ENCODE measurements around the gene UBE4B. TPM values are rescaled to one million over a fixed set of nuclear protein-coding genes. Genes with fewer than 3 reads are reported as not detected.

Gene UBE4B
- total RNA-seq (10 to 100 TPM; 48.3 to 90.9 (median 60.7) TPM), polyA plus RNA-seq (10 to 100 TPM; 28.8 to 88.0 (median 29.8) TPM)
- long read RNA-seq, donor 1, partial matches to known transcripts: 5 of 6 reads
- long read RNA-seq, donor 1, other reads (novel, unspliced or antisense): 1 of 6 reads
- long read RNA-seq, donor 2, partial matches to known transcripts: 14 of 33 reads
- long read RNA-seq, donor 2, other reads (novel, unspliced or antisense): 12 of 33 reads

DNA sequence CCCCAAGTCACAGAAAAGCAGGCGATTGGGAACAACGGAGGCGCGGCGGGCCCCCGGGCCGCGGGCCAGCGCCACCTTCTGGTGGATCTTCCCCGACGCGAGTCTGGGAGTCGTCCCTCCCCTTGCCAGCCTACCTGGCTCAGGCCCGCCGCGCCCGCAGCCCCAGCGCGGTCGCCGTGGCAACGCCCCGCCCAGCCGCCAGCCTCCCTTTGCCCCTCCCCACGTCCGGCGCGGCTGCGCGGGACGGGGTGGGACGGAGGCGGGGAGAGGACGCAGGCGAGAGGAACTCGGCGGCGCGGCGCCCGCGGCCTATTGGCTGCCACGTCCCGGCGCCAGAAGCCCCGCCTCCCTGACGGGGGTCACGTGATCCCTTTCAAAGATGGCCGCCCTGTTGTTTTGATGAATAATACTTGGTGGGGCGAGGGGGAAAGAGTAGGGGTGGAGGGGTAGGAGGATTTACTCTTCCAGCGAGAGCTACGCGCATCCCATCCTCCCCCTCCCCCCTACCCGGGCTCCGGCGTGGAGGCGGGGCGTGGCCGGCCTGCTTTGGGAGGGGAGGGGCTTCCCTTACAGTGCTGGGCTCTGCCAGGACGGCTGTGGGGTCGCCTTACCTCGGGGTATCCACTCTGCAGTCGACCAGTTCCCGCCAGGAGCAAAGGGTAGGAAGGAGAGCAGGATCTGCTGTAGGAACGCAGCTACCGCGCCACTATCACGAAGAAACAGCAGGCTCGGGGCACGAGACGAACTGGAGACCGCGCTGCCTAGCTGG lies at the start of gene UBE4B:
Gene UBE4B (plus strand): TSS at position 369 of the 769 bp plus-strand sequence. CDS start 713 bp downstream, outside the sequence.
- 0% methylated on average over 40 to 73 of the region's 73 CpGs for WGBS, 3 donors
- Histone ChIP-seq H3K27ac (peak within 1 kb of the TSS; percentile 95), H3K4me3 (peak within 1 kb of the TSS; percentile 89), H3K9me3 (no peaks in the 10 kb centered on the region), H3K27me3 (ENCODE audit: insufficient read depth in 3 of 3, low read length in 2 of 3) (no peaks in the 10 kb centered on the region), H3K36me3 (ENCODE audit: insufficient read depth in 1 of 2, low read depth in 1 of 2) (peaks cover 0 to 17% of the 10 kb centered on the region in 2 donors), H3K4me1 (peaks cover 19% of the 10 kb centered on the region)
- intact Hi-C loops (cut with DNase I): loop anchor here (1.0 to 5.0 kb wide), 5 partner anchors 90 to 158 kb away; partner anchors contain the start of genes LZIC (in 2 of the 2), NMNAT1 (in 2 of the 2) and CTNNBIP1 (in 1 of the 2)
- TF ChIP-seq CTCF (IDR thresholded peaks at IDR 0.05): peak; percentile 82
- DNase-seq (peak; percentile 98 to 99), ATAC-seq (peak; percentile 97 to 100 (median 98))

- Histone ChIP-seq H3K4me1 (no peaks in the 10 kb centered on the region), H3K36me3 (ENCODE audit: insufficient read depth in 1 of 2, low read depth in 1 of 2) (peaks cover 7 to 55% of the 10 kb centered on the region in 2 donors), H3K9me3 (no peaks in the 10 kb centered on the region), H3K4me3 (no peak overlapping the region), H3K27ac (no peak overlapping the region), H3K27me3 (ENCODE audit: insufficient read depth in 3 of 3, low read length in 2 of 3) (no peaks in the 10 kb centered on the region)
- no peak for ATAC-seq
- intact Hi-C loops (cut with DNase I): no loop called here
- WGBS, 3 donors: 76 to 79% (median 78%) methylated on average over 5 of the region's 5 CpGs
- no peak for DNase-seq
- TF ChIP-seq CTCF (IDR thresholded peaks at IDR 0.05): no peak
These were observed 48.5 kb upstream of the UBE4B start for GRCh38 chr1:9984253-9984652.

DNA sequence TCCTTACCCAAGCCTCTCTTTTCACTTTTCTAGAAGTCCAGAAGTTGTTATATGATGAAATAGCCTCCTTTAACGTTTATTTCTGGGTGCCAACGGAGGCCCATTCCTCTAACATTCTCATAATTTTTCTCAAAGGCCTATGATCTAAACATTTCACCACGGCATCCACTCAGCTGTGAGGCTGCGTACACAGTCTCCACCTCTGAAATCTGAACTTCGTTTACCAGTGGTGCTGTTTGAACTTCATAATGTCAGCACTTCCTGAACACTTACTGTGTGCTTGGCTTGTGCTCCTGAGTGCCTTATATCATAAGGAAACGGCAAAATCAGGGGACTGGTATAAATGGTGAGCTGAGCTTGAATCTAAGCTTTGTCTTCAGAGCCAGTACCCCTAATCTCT lies 47.8 kb upstream of the UBE4B start:
- Histone ChIP-seq H3K27me3 (ENCODE audit: insufficient read depth in 3 of 3, low read length in 2 of 3) (no peaks in the 10 kb centered on the region), H3K27ac (no peak overlapping the region), H3K9me3 (no peaks in the 10 kb centered on the region), H3K4me3 (no peak overlapping the region), H3K4me1 (no peaks in the 10 kb centered on the region), H3K36me3 (ENCODE audit: insufficient read depth in 1 of 2, low read depth in 1 of 2) (peaks cover 7 to 48% of the 10 kb centered on the region in 2 donors)
- DNase-seq (no peak), ATAC-seq (no peak)
- 47 to 61% (median 58%) methylated on average over 6 of the region's 6 CpGs for WGBS, 3 donors
- intact Hi-C loops (cut with DNase I): no loop called here
- TF ChIP-seq CTCF (IDR thresholded peaks at IDR 0.05): no peak

GRCh38 chr1:9989773-9990172 lies 43.0 kb upstream of the UBE4B start:
- no peaks in the 10 kb centered on the region for H3K9me3 ChIP-seq
- ATAC-seq: no peak
- no peaks in the 10 kb centered on the region for H3K4me1 ChIP-seq
- H3K27me3 ChIP-seq (ENCODE audit: insufficient read depth in 3 of 3, low read length in 2 of 3): no peaks in the 10 kb centered on the region
- H3K4me3 ChIP-seq: no peak overlapping the region
- WGBS, 3 donors: 78 to 90% (median 81%) methylated on average over 5 of the region's 5 CpGs
- H3K27ac ChIP-seq: no peak overlapping the region
- TF ChIP-seq CTCF (IDR thresholded peaks at IDR 0.05): no peak
- intact Hi-C loops (cut with DNase I): no loop called here
- DNase-seq: no peak
- H3K36me3 ChIP-seq (ENCODE audit: insufficient read depth in 1 of 2, low read depth in 1 of 2): peaks cover 0 to 5% of the 10 kb centered on the region in 2 donors
